ENCODE data around the gene C10orf71.

GRCh38 chr10:49325916-49326783 lies 27.2 kb downstream of the C10orf71 start:
- TF ChIP-seq REST (IDR thresholded peaks at IDR 0.05; ENCODE audit: low read depth) (no peak), EGR1 (IDR thresholded peaks at IDR 0.05) (no peak), CEBPB (IDR thresholded peaks at IDR 0.05) (no peak), RAD21 (IDR thresholded peaks at IDR 0.05; ENCODE audit: low read depth) (no peak), YY1 (IDR thresholded peaks at IDR 0.05; ENCODE audit: low read depth) (no peak), EP300 (IDR thresholded peaks at IDR 0.05; ENCODE audit: borderline replicate concordance) (no peak), MAX (IDR thresholded peaks at IDR 0.05) (no peak), ZBTB7A (IDR thresholded peaks at IDR 0.05; ENCODE audit: low read depth) (no peak), TAF1 (IDR thresholded peaks at IDR 0.05; ENCODE audit: low read depth) (no peak), USF1 (IDR thresholded peaks at IDR 0.05) (no peak), FOXM1 (IDR thresholded peaks at IDR 0.05; ENCODE audit: borderline replicate concordance, low read depth) (no peak), CREB1 (IDR thresholded peaks at IDR 0.05; ENCODE audit: low read depth) (no peak), TCF12 (IDR thresholded peaks at IDR 0.05; ENCODE audit: low read depth) (no peak), NFIC (IDR thresholded peaks at IDR 0.05) (no peak)
